GM08714 (cell line): ENCODE data around the gene CD247.

ENCODE experiments used
- H3K4me3 ChIP-seq: fragments of 200-500 bp; sonication (Bioruptor generic); 2 replicates; pipeline ENCODE4 v1.5.1; 2014; ENCODE audit warnings: mild to moderate bottlenecking, low read length, inconsistent platforms
- ZNF274 ChIP-seq: IDR thresholded peaks from 2 replicates; pipeline ENCODE4 v1.6.1; 2012; ENCODE audit warnings: mild to moderate bottlenecking, low read depth, low read length

CD247 gene

DNA sequence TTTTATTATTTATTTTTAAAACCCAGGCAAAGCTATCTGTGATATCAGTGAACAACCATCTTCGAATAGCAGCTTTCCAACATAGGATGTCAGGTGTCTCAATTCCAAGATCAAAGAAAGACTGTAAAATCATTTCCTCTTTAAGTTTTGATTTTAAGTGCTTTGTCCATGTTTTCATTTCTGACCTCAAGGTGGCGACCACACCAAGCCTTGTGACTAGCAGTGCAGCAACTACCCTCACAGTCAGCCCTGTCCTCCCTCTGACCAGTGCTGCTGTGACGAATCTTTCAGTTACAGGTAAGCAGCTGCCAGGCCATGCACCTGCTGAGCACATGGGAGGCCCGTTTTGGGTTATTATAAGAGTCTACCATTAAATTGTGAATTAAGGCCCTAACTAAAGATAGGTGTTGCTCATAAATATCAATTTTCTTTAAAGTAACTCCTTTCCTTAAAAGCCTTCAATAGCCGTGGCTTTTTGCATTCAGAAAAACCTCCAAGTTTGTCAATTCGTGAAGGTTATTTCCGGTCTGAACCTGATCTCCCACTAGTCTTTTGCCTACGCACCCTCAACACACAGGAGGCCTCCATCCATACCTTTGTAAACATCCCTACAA, 117.0 kb downstream of the CD247 start:
- TF ChIP-seq ZNF274, result no peak
- H3K4me3 ChIP-seq, result no peak overlapping the region

DNA sequence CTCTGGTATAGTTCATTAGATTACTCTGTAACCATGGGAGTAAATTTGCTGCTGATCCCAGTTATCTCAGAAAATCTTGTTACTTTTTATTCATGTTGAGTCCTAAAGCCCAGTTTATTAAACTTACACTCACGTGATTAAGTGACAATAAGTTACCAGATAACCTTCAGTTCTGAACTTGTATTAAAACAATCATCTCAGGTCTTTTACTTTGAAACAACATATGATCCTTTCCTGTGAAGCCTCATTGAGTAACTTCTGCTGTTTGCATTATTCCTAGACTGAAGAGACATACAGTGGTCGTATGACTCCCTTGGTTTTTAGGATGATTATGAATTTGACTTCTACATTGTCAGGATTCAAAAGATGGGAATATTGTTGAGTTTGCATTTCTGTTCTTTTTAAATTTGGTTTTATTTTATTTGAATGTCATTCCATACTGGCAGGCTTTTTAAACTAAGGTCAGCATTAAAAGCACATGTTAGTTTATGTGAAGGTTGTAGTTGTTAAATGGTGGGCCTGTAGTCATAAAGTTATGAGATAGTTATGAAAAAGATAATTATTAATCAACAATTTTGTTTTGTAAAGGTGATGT, 117.9 kb downstream of the CD247 start:
- TF ChIP-seq ZNF274, result no peak
- H3K4me3 ChIP-seq, result no peak overlapping the region

- no peak overlapping the region for H3K4me3 ChIP-seq
- TF ChIP-seq ZNF274, result no peak
Measured at GRCh38 chr1:167392200-167392696, 126.1 kb downstream of the CD247 start.

DNA sequence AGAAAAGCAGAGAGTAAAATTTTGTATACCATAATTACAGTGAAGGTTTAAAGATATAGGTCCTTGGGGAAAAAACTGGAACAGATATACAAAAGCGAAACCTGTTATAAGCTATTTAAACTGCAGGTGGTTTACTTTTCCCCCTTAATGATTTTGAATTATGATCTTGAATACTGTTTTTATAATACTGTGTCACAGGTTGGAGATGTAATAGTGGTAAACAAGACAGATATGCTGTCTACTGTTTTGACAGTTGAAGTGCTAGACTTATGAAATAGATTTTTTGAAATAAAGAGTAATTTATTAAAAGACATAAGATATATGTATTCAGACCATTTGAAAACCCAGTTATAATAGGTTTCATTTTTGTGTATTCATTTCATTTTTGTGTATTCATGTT, 129.4 kb downstream of the CD247 start:
- no peak for TF ChIP-seq ZNF274
- H3K4me3 ChIP-seq, result no peak overlapping the region

- TF ChIP-seq ZNF274, result no peak
- H3K4me3 ChIP-seq, result no peak overlapping the region
Measured at GRCh38 chr1:167387251-167387910, 130.9 kb downstream of the CD247 start.
